Endodermal cell (in vitro differentiated cells): ENCODE measurements around the gene FHOD1. TPM values are rescaled to one million over a fixed set of nuclear protein-coding genes. Genes with fewer than 3 reads are reported as not detected.

Experiments used
- DNase-seq: peaks from one replicate; pipeline ENCODE4 v3.0.0-alpha.2; 2017
- H3K27ac ChIP-seq: 2 replicates; pipeline ENCODE4 v1.5.1; 2013; ENCODE audit warnings: mild to moderate bottlenecking, low read depth, low read length, moderate library complexity
- H3K27me3 ChIP-seq: 2 replicates; pipeline ENCODE4 v1.6.1; 2013; ENCODE audit warnings: mild to moderate bottlenecking, low read length, moderate library complexity; ENCODE audit not compliant: insufficient read depth, control insufficient read depth, poor library complexity, severe bottlenecking
- H3K36me3 ChIP-seq: 2 replicates; pipeline ENCODE4 v1.7.0; 2013; ENCODE audit warnings: mild to moderate bottlenecking, low read length, moderate library complexity; ENCODE audit not compliant: control insufficient read depth, insufficient read depth
- H3K4me1 ChIP-seq: one replicate; pipeline ENCODE4 v1.7.0; 2013; ENCODE audit warnings: low read length; ENCODE audit not compliant: control insufficient read depth, insufficient read depth
- H3K4me3 ChIP-seq: 2 replicates; pipeline ENCODE4 v1.5.1; 2013; ENCODE audit warnings: mild to moderate bottlenecking, low read length, moderate library complexity
- H3K9ac ChIP-seq: 2 replicates; pipeline ENCODE4 v1.6.1; 2013; ENCODE audit warnings: mild to moderate bottlenecking, low read length, moderate library complexity; ENCODE audit not compliant: poor library complexity, severe bottlenecking; ENCODE audit errors: extremely low read depth
- H3K9me3 ChIP-seq: 2 replicates; pipeline ENCODE4 v1.6.1; 2013; ENCODE audit warnings: mild to moderate bottlenecking, low read length, moderate library complexity; ENCODE audit not compliant: control insufficient read depth
- H3K27ac Mint-ChIP-seq: 2 replicates; pipeline ENCODE4 v1.8.0; 2020; ENCODE audit warnings: mixed read lengths
- H3K27me3 Mint-ChIP-seq: 2 replicates; pipeline ENCODE4 v1.8.0; 2021; ENCODE audit warnings: mild to moderate bottlenecking, mixed read lengths; ENCODE audit not compliant: insufficient read depth
- H3K36me3 Mint-ChIP-seq: 2 replicates; pipeline ENCODE4 v1.8.0; 2020; ENCODE audit warnings: low read depth, mixed read lengths
- H3K4me1 Mint-ChIP-seq: 2 replicates; pipeline ENCODE4 v1.8.0; 2020; ENCODE audit warnings: mixed read lengths
- H3K4me3 Mint-ChIP-seq: 2 replicates; pipeline ENCODE4 v1.8.0; 2020; ENCODE audit warnings: mild to moderate bottlenecking, moderate library complexity, mixed read lengths
- H3K9me3 Mint-ChIP-seq: 2 replicates; pipeline ENCODE4 v1.8.0; 2020; ENCODE audit warnings: mild to moderate bottlenecking, mixed read lengths
- CTCF ChIP-seq: fragments of 200-600 bp; sonication (generic); conservative IDR thresholded peaks from 2 replicates; pipeline ENCODE4 v1.5.0; 2021; ENCODE audit warnings: antibody characterized with exemption, mild to moderate bottlenecking
- WGBS, 2 experiments: methylation state at CpG; one replicate each; pipeline versions ENCODE4 v1.1.5 to v1.1.7; 2013; ENCODE audit warnings: missing lambda C conversion rate in 2 of 2, mixed read lengths in 1 of 2; ENCODE audit not compliant: insufficient coverage in 1 of 2, insufficient read length in 1 of 2; 5-methylcytosine and 5-hydroxymethylcytosine counted together
- total RNA-seq, 2 donors: library from RNA; stranded (reverse); fragmentation: NEBNext Ultra II Directional in 1 of 2; extraction: Animal tissue kit (Norgen Biotek cat#: 25700) in 1 of 2; gene quantifications; 2 replicates in 1 of 2; 3 replicates in 1 of 2; pipeline ENCODE4 v1.2.1, GENCODE V29; 2021

The FHOD1 gene
- total RNA-seq, 2 donors from 2014 or later, result 51.7 to 71.9 TPM

- no peaks in the 10 kb centered on the region for H3K9me3 Mint-ChIP-seq
Measured at GRCh38 chr16:67238278-67238575, 9.1 kb downstream of the FHOD1 start.

GRCh38 chr16:67237396-67238277 is 9.6 kb downstream of the FHOD1 start:
- H3K4me1 Mint-ChIP-seq, result peaks cover 8% of the 10 kb centered on the region
- no peak overlapping the region for H3K9ac ChIP-seq
- H3K4me3 Mint-ChIP-seq, result no peak overlapping the region
- no peak for DNase-seq
- H3K27ac Mint-ChIP-seq, result no peak overlapping the region
- no peak overlapping the region for H3K27ac ChIP-seq
- peaks cover 51% of the 10 kb centered on the region for H3K36me3 Mint-ChIP-seq
- no peaks in the 10 kb centered on the region for H3K9me3 ChIP-seq
- H3K27me3 ChIP-seq, result no peaks in the 10 kb centered on the region
- peaks cover 90% of the 10 kb centered on the region for H3K36me3 ChIP-seq
- 88 to 95% methylated on average over 5 to 16 of the region's 16 CpGs for WGBS, 2 experiments
- H3K4me3 ChIP-seq, result no peak overlapping the region
- peaks cover 8% of the 10 kb centered on the region for H3K4me1 ChIP-seq
- H3K9me3 Mint-ChIP-seq, result no peaks in the 10 kb centered on the region
- no peaks in the 10 kb centered on the region for H3K27me3 Mint-ChIP-seq
- TF ChIP-seq CTCF, result no peak

More at GRCh38 chr16:67238278-67238575, 9.1 kb downstream of the FHOD1 start:
- Histone ChIP-seq H3K4me1 (peaks cover 8% of the 10 kb centered on the region), H3K27me3 (no peaks in the 10 kb centered on the region), H3K9me3 (no peaks in the 10 kb centered on the region), H3K9ac (no peak overlapping the region), H3K4me3 (no peak overlapping the region), H3K36me3 (peaks cover 92% of the 10 kb centered on the region), H3K27ac (no peak overlapping the region)
- TF ChIP-seq CTCF, result no peak
- Mint-ChIP-seq H3K4me1 (peaks cover 8% of the 10 kb centered on the region), H3K27me3 (no peaks in the 10 kb centered on the region), H3K36me3 (peaks cover 48% of the 10 kb centered on the region), H3K4me3 (no peak overlapping the region), H3K27ac (no peak overlapping the region)
- peak; percentile 35 for DNase-seq
- WGBS, 2 experiments, result 98 to 100% methylated on average over 3 of the region's 3 CpGs

- Histone ChIP-seq H3K27me3 (no peaks in the 10 kb centered on the region), H3K9me3 (no peaks in the 10 kb centered on the region), H3K4me1 (peaks cover 3% of the 10 kb centered on the region), H3K9ac (no peak overlapping the region), H3K27ac (no peak overlapping the region), H3K36me3 (peaks cover 89% of the 10 kb centered on the region), H3K4me3 (no peak overlapping the region)
- H3K36me3 Mint-ChIP-seq, result peaks cover 56% of the 10 kb centered on the region
- no peaks in the 10 kb centered on the region for H3K9me3 Mint-ChIP-seq
- no peaks in the 10 kb centered on the region for H3K27me3 Mint-ChIP-seq
- TF ChIP-seq CTCF, result no peak
- H3K27ac Mint-ChIP-seq, result no peak overlapping the region
- WGBS, 2 experiments, result 88 to 97% methylated on average over 36 to 46 of the region's 50 CpGs
- peaks cover 6% of the 10 kb centered on the region for H3K4me1 Mint-ChIP-seq
- no peak overlapping the region for H3K4me3 Mint-ChIP-seq
- peak; percentile 98 for DNase-seq
Measured at GRCh38 chr16:67236563-67237395, 10.5 kb downstream of the FHOD1 start.
